HG03103 (cell line): ENCODE measurements around the gene SUSD4.

Experiments used
- ATAC-seq: cut with Tn5 transposase; IDR thresholded peaks from one replicate; pipeline ENCODE4 v1.9.1; 2021; ENCODE audit warnings: low read depth; ENCODE audit not compliant: unreplicated experiment

Gene SUSD4

GRCh38 chr1:223331301-223331700 is 32.7 kb downstream of the SUSD4 start:
- ATAC-seq = no peak

GRCh38 chr1:223330466-223330865 is 33.5 kb downstream of the SUSD4 start:
- ATAC-seq = no peak

GRCh38 chr1:223329664-223330415 is 34.1 kb downstream of the SUSD4 start:
- no peak for ATAC-seq

- no peak for ATAC-seq
Observed at GRCh38 chr1:223329252-223329651, 34.7 kb downstream of the SUSD4 start.

GRCh38 chr1:223328566-223328965 is 35.4 kb downstream of the SUSD4 start:
- ATAC-seq = no peak

GRCh38 chr1:223326776-223327175 is 37.2 kb downstream of the SUSD4 start:
- ATAC-seq = no peak

- no peak for ATAC-seq
Observed at GRCh38 chr1:223323491-223324484, 40.2 kb downstream of the SUSD4 start.

GRCh38 chr1:223322868-223323267 is 41.1 kb downstream of the SUSD4 start:
- ATAC-seq = no peak

- no peak for ATAC-seq
Observed at GRCh38 chr1:223320959-223321358, 43.0 kb downstream of the SUSD4 start.

- ATAC-seq = no peak
Observed at GRCh38 chr1:223319905-223320580, 43.9 kb downstream of the SUSD4 start.

- no peak for ATAC-seq
Observed at GRCh38 chr1:223319398-223319797, 44.6 kb downstream of the SUSD4 start.

- no peak for ATAC-seq
Observed at GRCh38 chr1:223316082-223316481, 47.9 kb downstream of the SUSD4 start.

GRCh38 chr1:223315665-223316064 is 48.3 kb downstream of the SUSD4 start:
- no peak for ATAC-seq

- ATAC-seq = no peak
Observed at GRCh38 chr1:223313415-223313754, 50.6 kb downstream of the SUSD4 start.

- no peak for ATAC-seq
Observed at GRCh38 chr1:223312705-223313414, 51.1 kb downstream of the SUSD4 start.

- no peak for ATAC-seq
Observed at GRCh38 chr1:223312273-223312672, 51.7 kb downstream of the SUSD4 start.

GRCh38 chr1:223311826-223312225 is 52.1 kb downstream of the SUSD4 start:
- no peak for ATAC-seq

GRCh38 chr1:223308136-223308535 is 55.8 kb downstream of the SUSD4 start:
- ATAC-seq = no peak

- ATAC-seq = no peak
Observed at GRCh38 chr1:223307544-223307943, 56.4 kb downstream of the SUSD4 start.

GRCh38 chr1:223304931-223305330 is 59.0 kb downstream of the SUSD4 start:
- no peak for ATAC-seq
